ENCODE results near the gene FBXO40. TPM values are rescaled to one million over a fixed set of nuclear protein-coding genes. Genes with fewer than 3 reads are reported as not detected.
"Not testable (repeated sequence)": the region's sequence is repeated elsewhere in the genome, so short reads cannot be mapped to it uniquely, and the experiment has no call there.

The FBXO40 gene
- total RNA-seq, 1 donor from 2014 or later = 0.09 TPM

- Histone ChIP-seq H3K27ac (no peak overlapping the region), H3K9me3 (no peaks in the 10 kb centered on the region), H3K36me3 (no peaks in the 10 kb centered on the region), H3K27me3 (ENCODE audit: low read depth) (no peaks in the 10 kb centered on the region), H3K4me3 (no peak overlapping the region), H3K4me1 (no peaks in the 10 kb centered on the region)
- no peak for TF ChIP-seq CTCF (IDR thresholded peaks at IDR 0.05)
- no peak for ATAC-seq
- no peak for DNase-seq
- intact Hi-C loops (cut with DNase I) = no loop called here
Measured at GRCh38 chr3:121574449-121574848, 18.7 kb upstream of the FBXO40 start.

GRCh38 chr3:121581691-121582090 is 11.5 kb upstream of the FBXO40 start:
- H3K4me1 ChIP-seq = no peaks in the 10 kb centered on the region
- H3K36me3 ChIP-seq = no peaks in the 10 kb centered on the region
- no peak for TF ChIP-seq CTCF (IDR thresholded peaks at IDR 0.05)
- no peak for ATAC-seq
- H3K27ac ChIP-seq = no peak overlapping the region
- no peak for DNase-seq
- H3K9me3 ChIP-seq = no peaks in the 10 kb centered on the region
- intact Hi-C loops (cut with DNase I) = no loop called here
- H3K4me3 ChIP-seq = no peak overlapping the region
- no peaks in the 10 kb centered on the region for H3K27me3 ChIP-seq (ENCODE audit: low read depth)

GRCh38 chr3:121584418-121584817 is 8.8 kb upstream of the FBXO40 start:
- H3K27me3 ChIP-seq (ENCODE audit: low read depth) = no peaks in the 10 kb centered on the region
- intact Hi-C loops (cut with DNase I) = no loop called here
- no peaks in the 10 kb centered on the region for H3K9me3 ChIP-seq
- no peak for TF ChIP-seq CTCF (IDR thresholded peaks at IDR 0.05)
- DNase-seq (no peak), ATAC-seq (no peak)
- H3K4me3 ChIP-seq = no peak overlapping the region
- H3K27ac ChIP-seq = no peak overlapping the region
- no peaks in the 10 kb centered on the region for H3K4me1 ChIP-seq
- no peaks in the 10 kb centered on the region for H3K36me3 ChIP-seq

GRCh38 chr3:121593806-121594205 is 627 bp downstream of the FBXO40 start:
- H3K9me3 ChIP-seq; DNase-seq; H3K36me3 ChIP-seq; H3K27me3 ChIP-seq (ENCODE audit: low read depth); intact Hi-C loops (cut with DNase I); H3K4me1 ChIP-seq; H3K4me3 ChIP-seq; H3K27ac ChIP-seq; ATAC-seq: not testable (repeated sequence)

GRCh38 chr3:121594850-121595249 is 1.7 kb downstream of the FBXO40 start:
- Histone ChIP-seq H3K9me3 (no peaks in the 10 kb centered on the region), H3K4me1 (no peaks in the 10 kb centered on the region), H3K36me3 (no peaks in the 10 kb centered on the region), H3K27me3 (ENCODE audit: low read depth) (no peaks in the 10 kb centered on the region), H3K27ac (no peak overlapping the region), H3K4me3 (no peak overlapping the region)
- no peak for DNase-seq
- no peak for TF ChIP-seq CTCF (IDR thresholded peaks at IDR 0.05)
- intact Hi-C loops (cut with DNase I) = no loop called here
- no peak for ATAC-seq

GRCh38 chr3:121595765-121596406 is 2.7 kb downstream of the FBXO40 start:
- Histone ChIP-seq H3K9me3 (no peaks in the 10 kb centered on the region), H3K27me3 (ENCODE audit: low read depth) (no peaks in the 10 kb centered on the region), H3K4me3 (no peak overlapping the region), H3K4me1 (no peaks in the 10 kb centered on the region), H3K27ac (no peak overlapping the region), H3K36me3 (no peaks in the 10 kb centered on the region)
- no peak for TF ChIP-seq CTCF (IDR thresholded peaks at IDR 0.05)
- ATAC-seq (no peak), DNase-seq (no peak)
- intact Hi-C loops (cut with DNase I) = no loop called here
